AG08395 (cell line): ENCODE results near the gene GALNT3.

ENCODE experiments used
- DNase-seq: peaks from one replicate; pipeline ENCODE4 v3.0.0; 2012; ENCODE audit warnings: mixed read lengths, low spot score

The GALNT3 gene

DNA sequence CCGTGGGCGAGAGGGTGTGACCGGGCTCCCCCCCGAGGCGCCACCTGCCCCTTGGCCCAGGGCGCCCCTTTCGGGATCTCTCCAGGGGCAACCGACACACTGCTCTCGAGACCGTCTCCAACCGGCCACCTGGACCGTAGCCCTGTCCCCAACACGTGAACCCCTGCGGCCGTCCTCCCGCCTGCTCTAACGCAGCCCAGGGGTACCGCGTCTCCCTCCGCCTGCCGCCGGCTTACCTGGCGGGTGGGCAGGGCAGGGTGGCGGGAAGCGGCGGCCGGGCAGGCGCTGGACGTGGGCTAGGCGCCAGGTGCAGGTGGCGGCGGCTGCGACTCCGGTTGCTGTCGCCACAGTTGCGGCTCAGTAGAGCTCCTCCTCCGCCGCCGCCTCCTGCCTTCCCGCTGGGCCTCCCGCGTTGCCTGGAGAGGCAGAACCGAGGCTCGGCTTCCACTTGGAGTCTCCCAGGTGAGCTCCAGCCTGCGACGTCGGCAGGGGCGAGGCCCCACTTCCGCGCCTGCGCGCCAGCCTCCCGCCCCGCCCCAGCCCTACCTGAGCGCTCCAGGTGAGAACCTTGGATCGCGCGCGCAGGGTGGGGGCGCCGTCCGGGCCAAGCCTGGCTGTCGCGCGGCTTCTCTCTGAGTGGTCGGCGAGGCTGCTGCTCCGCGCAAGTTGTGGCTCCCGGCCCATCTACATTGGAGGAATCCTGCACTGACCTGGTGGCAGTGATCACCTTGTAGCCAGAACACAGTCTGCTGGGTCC lies at the start of gene GALNT3:
Gene GALNT3, minus strand, starts transcription at position 469 of the 757 bp plus-strand sequence. CDS start 23,547 bp downstream, outside the sequence.
- no peak for DNase-seq

GRCh38 chr2:165843351-165843750 lies 49.3 kb upstream of the GALNT3 start:
- DNase-seq = no peak

- no peak for DNase-seq
Measured at GRCh38 chr2:165840333-165840958, 46.4 kb upstream of the GALNT3 start.

GRCh38 chr2:165839610-165840009 lies 45.6 kb upstream of the GALNT3 start:
- no peak for DNase-seq

DNA sequence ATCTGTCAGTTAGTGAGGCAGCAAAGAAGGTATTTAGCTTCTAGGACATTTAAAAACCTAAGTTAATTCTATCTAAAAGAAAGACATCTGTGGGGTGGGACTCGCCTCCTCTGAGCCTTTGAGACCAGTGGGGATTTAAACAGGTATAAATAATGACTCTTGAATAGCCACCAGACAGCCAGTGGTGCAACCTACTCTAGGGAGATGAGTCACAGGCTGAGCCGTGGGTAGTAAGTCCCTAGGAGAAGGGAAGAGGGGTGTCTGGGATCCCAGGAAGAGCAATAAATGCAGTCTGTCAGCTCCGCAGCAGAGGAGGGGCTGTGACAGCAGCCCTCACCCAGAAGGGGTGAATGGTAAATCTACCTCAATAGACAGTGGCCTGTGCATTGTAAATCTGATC lies 43.1 kb upstream of the GALNT3 start:
- peak; percentile 24 for DNase-seq

DNA sequence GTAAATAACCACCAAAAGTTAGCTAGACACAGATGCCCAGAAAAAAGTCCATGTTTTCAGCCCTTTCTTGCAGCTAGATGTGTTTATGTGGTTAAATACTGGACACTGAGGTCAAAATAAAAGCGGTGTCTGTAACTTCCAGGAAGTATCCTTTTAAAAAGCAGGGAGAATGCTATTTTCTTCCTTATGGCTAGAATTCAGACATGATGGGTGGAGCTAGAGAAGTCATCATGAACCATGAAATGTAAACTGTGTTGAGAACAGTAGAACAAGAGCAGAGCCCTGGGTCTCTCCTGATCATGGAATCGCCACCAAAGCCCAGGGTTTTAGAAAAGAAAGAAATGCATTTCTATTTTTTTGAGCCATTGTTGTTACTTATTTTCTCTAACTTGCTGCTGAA lies 41.3 kb upstream of the GALNT3 start:
- DNase-seq = no peak

GRCh38 chr2:165833156-165833555 lies 39.1 kb upstream of the GALNT3 start:
- DNase-seq = peak; percentile 52

DNA sequence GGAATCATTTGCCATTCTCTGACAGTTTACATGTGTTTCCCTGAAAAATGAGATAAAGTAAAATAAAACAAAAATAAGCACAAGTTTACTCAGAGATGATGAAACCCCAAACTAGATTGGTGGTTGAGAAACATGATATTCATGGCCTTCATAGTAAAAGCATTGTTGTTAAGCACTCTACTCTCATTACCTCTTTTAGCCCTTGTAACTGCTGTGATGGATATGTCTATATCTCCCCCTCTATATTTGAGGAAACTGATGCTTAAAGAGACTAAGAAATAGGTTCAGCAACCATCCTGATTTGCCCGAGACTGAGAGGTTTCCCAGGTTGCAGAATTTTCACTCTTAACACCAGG lies 33.9 kb upstream of the GALNT3 start:
- DNase-seq = no peak

DNA sequence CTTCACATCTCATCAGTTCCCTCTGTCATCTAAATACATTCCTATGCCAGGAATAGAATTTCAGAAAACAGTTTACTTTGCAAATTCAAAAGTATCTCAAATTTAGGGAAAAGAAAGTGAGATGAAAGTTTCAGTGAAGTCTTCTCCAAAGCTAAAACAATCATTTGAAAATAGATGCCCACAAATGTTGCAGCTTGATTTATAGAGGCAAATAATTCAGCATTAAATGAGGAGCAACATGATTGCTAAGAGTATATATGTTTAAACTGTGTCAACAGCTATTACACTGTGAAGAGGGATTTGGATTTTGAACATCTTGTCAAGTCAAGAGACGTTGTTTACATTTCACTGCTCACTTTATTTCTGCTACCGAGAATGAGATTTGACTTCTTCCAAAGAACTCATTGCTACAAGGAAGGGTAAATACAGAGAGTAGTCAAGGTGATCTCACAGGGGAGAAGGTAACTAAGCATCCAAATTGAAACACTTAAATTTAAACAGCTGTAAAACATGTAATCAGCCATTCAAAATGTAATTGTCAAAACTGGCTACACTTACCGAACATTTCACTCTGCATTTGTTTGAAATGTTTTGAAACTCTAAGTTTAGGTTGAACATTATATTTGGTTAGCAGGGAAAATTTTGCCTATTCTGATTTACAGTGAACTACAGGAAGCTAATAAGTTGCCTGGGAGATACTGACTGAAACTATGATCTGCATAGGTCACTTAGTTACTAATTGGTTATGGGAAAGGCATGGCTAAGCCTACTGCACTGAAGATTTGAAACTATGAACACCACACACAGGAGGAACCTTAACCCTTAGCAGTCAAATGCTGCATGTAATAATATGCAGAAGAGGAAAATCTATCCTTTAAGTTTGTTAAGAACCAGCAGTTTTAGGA lies 33.2 kb upstream of the GALNT3 start:
- DNase-seq = no peak

DNA sequence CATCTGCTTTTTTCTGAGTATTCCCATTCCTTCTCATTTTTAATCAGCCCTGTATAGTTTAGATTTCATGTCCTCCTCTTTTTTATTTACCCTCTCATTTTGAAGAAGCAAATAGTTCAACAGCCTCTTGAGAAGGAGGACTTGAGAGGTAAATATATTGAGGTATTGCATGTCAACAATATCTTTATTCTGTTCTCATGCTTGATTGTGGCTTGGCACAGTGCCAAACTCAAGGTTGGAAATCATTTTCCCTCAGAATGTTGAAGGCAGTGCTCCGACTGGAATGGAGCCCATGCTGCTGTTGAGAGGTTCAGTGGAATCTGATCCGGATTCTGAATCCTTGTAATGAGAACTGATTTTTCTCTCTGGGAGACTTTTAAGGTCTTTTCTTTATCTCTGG lies 31.0 kb upstream of the GALNT3 start:
- DNase-seq = no peak

DNA sequence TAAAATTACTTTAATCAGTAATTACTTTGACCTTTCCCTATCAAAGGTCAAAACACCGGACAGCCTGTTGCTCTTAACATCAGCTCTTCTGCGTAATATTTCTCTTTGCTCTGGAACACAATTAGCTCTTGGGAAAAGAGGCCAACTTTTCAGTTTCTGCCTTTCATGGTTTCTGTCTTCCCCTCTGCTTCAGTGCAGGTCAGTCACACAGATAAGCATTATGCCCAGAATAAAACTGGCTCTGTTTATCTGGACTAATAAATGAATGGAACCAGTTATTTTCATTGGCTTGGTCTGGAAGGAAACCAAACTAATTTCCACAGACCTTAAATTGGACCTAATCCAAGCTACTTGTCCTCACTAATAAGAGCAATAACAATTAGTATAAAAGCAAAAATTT lies 26.2 kb upstream of the GALNT3 start:
- no peak for DNase-seq

- DNase-seq = no peak
Measured at GRCh38 chr2:165818920-165819319, 24.9 kb upstream of the GALNT3 start.

- no peak for DNase-seq
Measured at GRCh38 chr2:165815299-165816141, 21.5 kb upstream of the GALNT3 start.

DNA sequence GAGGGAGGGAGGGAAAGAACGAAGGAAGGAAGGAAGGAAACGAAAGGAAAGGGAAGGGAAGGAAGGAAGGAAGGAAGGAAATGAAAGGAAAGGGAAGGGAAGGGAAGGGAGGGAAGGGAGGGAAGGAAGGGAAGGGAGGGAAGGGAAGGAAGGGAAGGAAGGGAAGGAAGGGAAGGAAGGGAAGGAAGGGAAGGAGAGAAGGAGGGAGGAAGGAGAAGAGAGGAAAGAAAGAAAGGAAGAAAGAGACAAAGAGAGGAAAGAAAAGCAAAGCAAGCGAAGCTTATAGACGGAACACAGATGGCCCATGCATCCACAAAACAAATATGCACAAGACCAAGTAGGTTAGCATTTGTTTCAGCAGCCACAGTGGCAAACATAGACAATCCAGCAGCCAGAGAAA lies 20.4 kb upstream of the GALNT3 start:
- DNase-seq = no peak

DNA sequence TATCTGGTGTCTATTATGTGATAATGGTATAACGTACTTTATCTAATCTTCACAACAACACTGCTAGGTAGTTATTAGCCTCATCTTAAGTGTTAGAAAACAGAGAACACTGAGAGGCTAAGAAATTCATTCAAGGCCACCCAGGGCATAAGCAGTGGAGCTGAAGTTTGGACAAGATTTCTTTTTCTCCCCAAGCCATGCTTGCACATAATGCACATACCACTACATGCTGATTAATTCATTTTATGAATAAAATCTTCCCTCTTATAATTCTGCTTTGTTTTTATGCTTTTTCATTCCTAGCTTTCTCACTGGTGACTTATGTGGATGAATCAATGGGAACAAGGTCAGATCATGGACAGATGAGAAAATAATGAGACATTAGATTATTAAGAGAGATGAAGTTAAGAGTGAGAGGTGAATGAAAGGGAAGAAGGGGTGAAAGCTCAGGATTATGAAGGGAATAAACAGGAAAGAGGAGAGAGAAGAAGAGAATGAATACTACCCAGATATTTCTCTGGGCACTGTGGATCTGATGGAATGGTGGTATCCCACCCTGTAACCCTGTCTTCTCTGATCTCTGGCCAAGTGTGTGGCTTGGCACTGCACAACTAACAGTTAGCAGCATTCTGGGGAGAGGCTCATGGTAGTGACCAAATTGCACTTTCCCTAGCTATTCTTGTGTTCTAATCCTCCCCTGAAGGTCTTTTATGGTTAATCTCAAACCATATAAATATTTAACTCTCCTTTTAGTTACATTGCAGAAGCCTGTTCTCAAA lies 17.7 kb upstream of the GALNT3 start:
- DNase-seq = no peak

- no peak for DNase-seq
Measured at GRCh38 chr2:165810418-165810817, 16.4 kb upstream of the GALNT3 start.

DNA sequence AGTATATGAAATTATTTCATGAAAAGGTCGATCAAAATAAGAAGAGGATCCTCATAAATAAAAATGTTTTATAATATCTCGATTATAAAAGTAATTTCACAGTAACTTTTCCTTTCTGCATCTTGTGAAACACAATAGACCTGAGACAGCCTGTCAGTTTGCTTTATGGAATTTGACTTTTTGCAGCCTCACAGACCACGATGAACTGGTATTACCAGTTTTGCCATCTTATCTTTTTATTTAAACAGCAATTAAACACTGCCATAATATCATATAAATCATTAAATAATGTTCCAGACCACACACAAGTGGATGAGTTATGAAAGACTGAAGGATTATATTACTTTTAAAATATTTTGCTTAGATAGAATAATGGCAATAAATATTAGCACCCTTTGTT lies 10.7 kb upstream of the GALNT3 start:
- DNase-seq = no peak

DNA sequence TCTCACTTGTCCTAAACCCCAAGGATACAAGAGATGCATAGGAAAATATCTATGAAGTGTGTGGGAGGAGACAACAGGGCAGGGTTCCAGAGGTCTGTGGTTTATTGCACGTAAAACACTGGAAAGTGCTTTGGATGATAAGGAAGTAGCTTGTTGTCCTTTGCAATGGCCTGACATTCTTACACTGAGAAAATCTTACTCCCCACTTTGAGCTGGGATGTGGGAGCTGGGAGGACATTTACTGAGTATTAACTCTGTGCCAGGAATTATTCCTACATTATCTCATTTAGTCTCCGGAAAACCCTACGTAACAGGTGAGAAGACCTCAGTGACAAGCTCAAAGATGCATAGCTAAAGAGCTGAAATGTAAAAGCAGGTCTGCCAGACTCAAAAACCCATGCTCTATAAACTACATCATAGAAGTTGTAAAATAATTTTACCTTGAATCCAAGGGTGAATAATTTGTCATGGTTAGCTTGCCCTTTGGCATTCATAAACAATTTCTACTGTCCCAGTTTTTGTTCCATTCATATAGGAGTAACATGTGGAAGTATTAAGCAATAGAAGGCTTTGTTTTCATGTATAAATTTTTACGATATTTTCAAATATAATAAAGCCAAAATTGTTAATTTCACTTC lies 9.2 kb upstream of the GALNT3 start:
- no peak for DNase-seq

DNA sequence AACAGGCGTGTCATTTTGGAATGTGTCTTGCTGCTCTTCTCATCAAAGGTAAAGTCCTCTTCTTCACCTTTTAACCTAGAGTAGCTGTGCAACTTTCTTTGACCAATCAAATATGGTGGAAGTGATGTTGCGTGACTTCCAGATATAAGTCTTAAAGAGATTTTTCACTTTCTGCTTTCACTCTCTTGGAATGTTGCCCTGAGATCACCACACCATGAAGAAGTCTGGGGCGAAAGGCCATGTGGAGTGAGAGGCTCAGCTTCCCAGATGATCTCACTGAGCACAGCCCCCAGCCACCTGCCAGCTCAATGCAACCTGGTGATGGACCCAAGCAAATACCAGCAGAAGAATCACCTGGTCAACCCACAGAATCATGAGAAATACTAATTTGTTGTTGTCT lies 7.1 kb upstream of the GALNT3 start:
- no peak for DNase-seq

DNA sequence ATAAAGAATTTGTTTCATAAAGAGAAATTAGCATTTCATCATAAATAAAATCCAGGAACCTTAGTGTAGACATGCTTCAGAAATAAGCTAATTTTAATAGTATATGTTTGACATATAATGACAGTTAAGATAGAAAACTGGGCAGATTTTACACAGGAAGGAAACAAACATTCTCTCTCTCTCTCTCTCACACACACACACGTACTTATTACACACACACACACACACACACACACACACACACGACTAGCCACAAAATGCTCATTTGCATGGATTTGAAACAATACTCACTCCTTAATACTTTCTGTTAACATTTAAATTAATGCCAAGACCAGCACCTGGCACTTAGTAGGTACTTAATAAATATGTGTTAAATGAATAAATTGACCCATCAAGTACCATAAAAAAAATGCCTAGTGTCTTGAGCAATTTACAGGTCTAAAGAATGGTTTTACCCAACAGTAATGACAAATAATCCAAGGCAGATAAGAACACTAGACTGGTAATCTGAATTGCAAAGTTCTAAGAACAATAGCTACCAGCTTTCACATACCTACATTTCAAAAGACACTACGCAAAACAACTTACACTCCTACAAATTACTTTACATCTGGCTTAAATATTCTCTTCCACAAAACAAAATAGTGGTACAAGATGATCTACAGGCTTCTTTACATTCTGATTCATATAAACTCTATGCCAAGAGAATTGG lies 2.9 kb upstream of the GALNT3 start:
- no peak for DNase-seq
